Measurements from ENCODE around the gene VCL. TPM values are rescaled to one million over a fixed set of nuclear protein-coding genes. Genes with fewer than 3 reads are reported as not detected.

The VCL gene
- total and polyA plus RNA-seq, 4 experiments from 2014 or later, result 29.6 to 60.3 (median 38.9) TPM

DNA sequence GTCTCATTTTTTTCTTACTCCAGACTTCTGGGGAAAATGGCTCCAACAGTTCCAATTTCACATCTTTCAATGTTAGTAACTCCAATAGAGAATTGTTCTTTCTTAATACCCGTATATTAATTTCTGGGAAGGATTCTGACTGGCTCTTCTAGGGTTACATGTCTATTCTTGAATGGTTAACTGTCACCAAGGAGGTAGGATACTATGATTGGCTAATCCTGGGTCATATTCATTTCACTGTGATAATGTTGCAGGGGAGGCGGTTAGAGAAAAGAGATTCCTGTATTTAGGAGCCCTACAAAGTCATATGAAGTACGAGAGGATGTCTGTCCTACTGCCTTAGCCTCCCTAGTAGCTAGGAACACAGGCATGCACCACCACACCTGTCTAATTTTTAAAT lies 16.1 kb upstream of the VCL start:
- no peaks in the 10 kb centered on the region for H3K27me3 ChIP-seq (ENCODE audit: insufficient read depth, low read length)
- H3K4me3 Mint-ChIP-seq, result no peak overlapping the region
- no peaks in the 10 kb centered on the region for H3K36me3 ChIP-seq (ENCODE audit: insufficient read depth, low read length)
- H3K4me1 ChIP-seq (ENCODE audit: insufficient read depth, low read length), result no peaks in the 10 kb centered on the region
- intact Hi-C loops (cut with micrococcal nuclease), result no loop called here
- peak overlapping the region in 2 of 7 donors; percentile 36 to 37 for H3K27ac Mint-ChIP-seq
- H3K4me3 ChIP-seq (ENCODE audit: low read length in 2 of 2), result no peak overlapping the region
- ChIA-PET CTCF (ENCODE audit: partially characterized antibody) (interaction anchor here (1.0 kb wide), 1 partner anchor 13 kb away, joined by 3 read pairs; no protein-coding TSS in a partner anchor), POLR2A (ENCODE audit: partially characterized antibody) (interaction anchor here (1.4 kb wide), 1 partner anchor 11 kb away, joined by 8 read pairs; no protein-coding TSS in a partner anchor)
- no peaks in the 10 kb centered on the region for H3K9me3 Mint-ChIP-seq
- H3K27me3 Mint-ChIP-seq, result no peaks in the 10 kb centered on the region
- H3K27ac ChIP-seq (ENCODE audit: low read depth, low read length), result no peak overlapping the region
- DNase-seq, result no peak
- no peaks in the 10 kb centered on the region for H3K9me3 ChIP-seq (ENCODE audit: control insufficient read depth in 1 of 2, low read length in 2 of 2)
- peaks cover 5 to 18% (median 10%) of the 10 kb centered on the region in 4 donors for H3K4me1 Mint-ChIP-seq
- no peaks in the 10 kb centered on the region for H3K36me3 Mint-ChIP-seq

DNA sequence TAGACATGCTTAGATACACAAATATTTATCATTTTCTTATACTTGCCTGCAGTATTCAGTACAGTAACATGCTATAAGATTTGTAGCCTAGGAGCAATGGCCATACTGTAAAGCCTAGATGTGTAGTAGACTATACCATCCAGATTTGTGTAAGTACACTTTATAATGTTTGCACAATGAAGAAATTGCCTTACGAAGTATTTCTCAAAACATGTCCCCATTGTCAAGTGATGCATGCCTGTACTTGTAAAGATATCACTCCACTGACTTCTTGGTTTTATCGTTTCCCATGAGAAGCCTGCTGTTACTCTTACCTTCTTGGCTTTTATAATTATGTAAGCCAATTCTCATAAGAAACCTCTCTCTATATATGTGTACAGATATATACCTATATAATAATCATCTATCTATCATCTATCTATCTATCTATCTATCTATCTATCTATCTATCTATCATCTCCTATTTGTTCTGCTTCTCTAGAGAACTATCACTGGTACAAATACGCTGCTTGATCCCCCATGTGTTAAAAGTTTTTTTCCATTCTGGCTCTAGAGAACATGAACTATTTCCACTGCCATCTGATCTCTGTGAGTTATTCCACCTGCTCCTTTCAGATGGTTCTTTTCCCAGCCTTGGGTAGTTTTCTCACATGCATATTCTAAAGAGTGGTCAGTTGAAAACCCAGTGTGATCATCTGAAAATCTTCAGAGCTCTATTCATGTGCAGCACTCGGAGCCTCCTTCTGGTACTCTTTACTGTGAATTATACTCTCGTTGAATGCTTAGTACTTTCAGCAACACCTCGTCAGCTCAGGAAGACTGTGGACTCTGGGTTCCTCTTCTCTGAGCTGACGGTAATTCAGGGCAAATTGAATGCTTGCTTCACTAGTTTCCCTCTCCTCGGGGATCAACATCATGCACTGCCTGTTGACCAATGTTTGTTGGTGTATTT lies 14.5 kb upstream of the VCL start:
- ChIA-PET CTCF (ENCODE audit: partially characterized antibody) (interaction anchor here (0.8 to 1.1 kb wide), 3 partner anchors 8 to 43 kb away, joined by 3 to 5 read pairs (median 3); no protein-coding TSS in a partner anchor), POLR2A (ENCODE audit: partially characterized antibody) (no interaction called here)
- Histone ChIP-seq H3K27me3 (ENCODE audit: insufficient read depth, low read length) (no peaks in the 10 kb centered on the region), H3K36me3 (ENCODE audit: insufficient read depth, low read length) (no peaks in the 10 kb centered on the region), H3K9me3 (ENCODE audit: control insufficient read depth in 1 of 2, low read length in 2 of 2) (no peaks in the 10 kb centered on the region), H3K4me3 (ENCODE audit: low read length in 2 of 2) (no peak overlapping the region), H3K27ac (ENCODE audit: low read depth, low read length) (no peak overlapping the region), H3K4me1 (ENCODE audit: insufficient read depth, low read length) (no peaks in the 10 kb centered on the region)
- DNase-seq, result no peak
- Mint-ChIP-seq H3K36me3 (no peaks in the 10 kb centered on the region), H3K27me3 (no peaks in the 10 kb centered on the region), H3K27ac (peak overlapping the region in 1 of 7 donors; percentile 44), H3K4me1 (peaks cover 5 to 20% (median 12%) of the 10 kb centered on the region in 4 donors), H3K9me3 (no peaks in the 10 kb centered on the region), H3K4me3 (no peak overlapping the region)
- intact Hi-C loops (cut with micrococcal nuclease), result no loop called here

DNA sequence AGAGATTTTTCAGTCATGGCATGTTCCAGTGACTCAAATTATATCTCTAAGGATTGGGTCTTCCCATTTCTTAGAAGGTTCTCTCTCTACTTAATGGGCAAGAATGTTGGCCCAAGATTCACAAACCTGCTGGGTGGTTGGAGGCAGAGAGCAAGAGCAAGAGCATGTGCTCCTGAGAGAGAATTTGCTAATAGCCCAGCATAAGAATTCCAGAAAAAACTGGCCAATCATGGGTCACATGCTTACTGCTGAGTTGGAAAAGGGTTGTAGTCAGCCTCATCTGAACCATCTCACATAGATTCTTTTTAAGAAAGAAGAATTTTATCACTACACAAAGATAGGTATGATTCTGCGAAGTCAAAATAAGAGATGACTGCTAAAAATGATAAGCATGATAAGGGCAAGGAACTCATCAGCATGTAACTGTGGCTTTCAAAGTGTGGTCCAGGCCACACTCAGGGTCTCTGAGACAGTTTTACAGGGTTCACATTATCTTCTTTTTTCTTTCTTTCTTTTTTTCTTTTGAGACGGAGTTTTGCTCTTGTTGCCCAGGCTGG lies 8.2 kb upstream of the VCL start:
- ChIA-PET POLR2A (ENCODE audit: partially characterized antibody) (no interaction called here), CTCF (ENCODE audit: partially characterized antibody) (interaction anchor here (0.8 to 0.9 kb wide), 2 partner anchors 33 to 44 kb away, joined by 3 to 4 read pairs; no protein-coding TSS in a partner anchor)
- H3K27ac Mint-ChIP-seq, result peak overlapping the region in 4 of 7 donors; percentile 12 to 53 (median 14)
- peaks cover 33% of the 10 kb centered on the region for H3K4me1 ChIP-seq (ENCODE audit: insufficient read depth, low read length)
- H3K9me3 ChIP-seq (ENCODE audit: control insufficient read depth in 1 of 2, low read length in 2 of 2), result no peaks in the 10 kb centered on the region
- intact Hi-C loops (cut with micrococcal nuclease), result no loop called here
- H3K36me3 ChIP-seq (ENCODE audit: insufficient read depth, low read length), result no peaks in the 10 kb centered on the region
- H3K4me3 ChIP-seq (ENCODE audit: low read length in 2 of 2), result no peak overlapping the region
- H3K4me1 Mint-ChIP-seq, result peaks cover 20 to 51% (median 34%) of the 10 kb centered on the region in 4 donors
- no peaks in the 10 kb centered on the region for H3K27me3 Mint-ChIP-seq
- H3K9me3 Mint-ChIP-seq, result peaks cover 0 to 3% (median 0%) of the 10 kb centered on the region in 8 donors
- peak overlapping the region in 1 of 8 donors; percentile 17 for H3K4me3 Mint-ChIP-seq
- DNase-seq, result no peak
- no peak overlapping the region for H3K27ac ChIP-seq (ENCODE audit: low read depth, low read length)
- H3K27me3 ChIP-seq (ENCODE audit: insufficient read depth, low read length), result no peaks in the 10 kb centered on the region
- peaks cover 0 to 3% of the 10 kb centered on the region in 2 donors for H3K36me3 Mint-ChIP-seq

DNA sequence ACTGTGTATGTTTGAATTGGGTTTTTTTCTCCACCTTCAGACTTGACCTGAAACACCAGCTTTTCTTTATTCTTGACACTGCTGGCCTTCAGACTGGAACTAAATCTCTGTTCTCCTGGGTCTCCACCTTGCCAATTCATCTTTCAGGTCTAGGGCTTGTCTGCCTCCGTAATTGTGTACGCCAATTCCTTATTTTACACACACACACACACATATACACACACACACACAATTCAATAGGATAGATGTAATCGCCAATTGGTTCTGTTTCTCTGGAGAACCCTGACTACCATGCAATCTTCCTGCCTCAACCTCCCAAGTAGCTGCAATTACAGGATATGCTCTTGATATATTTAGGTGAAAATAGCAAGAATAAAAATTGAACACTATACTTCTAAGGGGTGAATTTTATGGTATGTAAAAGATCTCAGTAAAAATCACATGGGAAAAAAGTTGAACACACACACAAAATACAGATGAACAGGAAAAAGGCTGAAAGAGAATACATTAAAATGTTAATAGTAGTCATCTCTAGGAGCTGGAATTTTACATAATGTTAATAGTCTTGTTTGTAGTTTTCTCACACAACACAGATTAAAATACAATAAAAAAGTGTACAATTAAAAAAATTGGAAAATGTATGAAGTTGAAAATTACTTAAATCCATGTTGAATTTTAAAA lies 6.6 kb upstream of the VCL start:
- Mint-ChIP-seq H3K4me1 (peaks cover 23 to 62% (median 43%) of the 10 kb centered on the region in 4 donors), H3K27me3 (no peaks in the 10 kb centered on the region), H3K9me3 (peaks cover 0 to 3% (median 0%) of the 10 kb centered on the region in 8 donors), H3K27ac (peak overlapping the region; percentile 70 to 97 (median 93)), H3K36me3 (peaks cover 0 to 3% of the 10 kb centered on the region in 2 donors), H3K4me3 (peak overlapping the region; percentile 36 to 89 (median 60))
- Histone ChIP-seq H3K36me3 (ENCODE audit: insufficient read depth, low read length) (no peaks in the 10 kb centered on the region), H3K27me3 (ENCODE audit: insufficient read depth, low read length) (no peaks in the 10 kb centered on the region), H3K9me3 (ENCODE audit: control insufficient read depth in 1 of 2, low read length in 2 of 2) (no peaks in the 10 kb centered on the region), H3K4me1 (ENCODE audit: insufficient read depth, low read length) (peaks cover 33% of the 10 kb centered on the region), H3K4me3 (ENCODE audit: low read length in 2 of 2) (no peak overlapping the region), H3K27ac (ENCODE audit: low read depth, low read length) (no peak overlapping the region)
- intact Hi-C loops (cut with micrococcal nuclease), result no loop called here
- ChIA-PET POLR2A (ENCODE audit: partially characterized antibody) (interaction anchor here (0.8 to 2.7 kb wide), 14 partner anchors 9 to 125 kb away, joined by 3 to 40 read pairs (median 4); partner anchors contain the start of gene CAMK2G), CTCF (ENCODE audit: partially characterized antibody) (interaction anchor here (0.6 to 3.3 kb wide), 7 partner anchors 13 to 51 kb away, joined by 3 to 41 read pairs (median 4); no protein-coding TSS in a partner anchor)
- DNase-seq, result no peak

DNA sequence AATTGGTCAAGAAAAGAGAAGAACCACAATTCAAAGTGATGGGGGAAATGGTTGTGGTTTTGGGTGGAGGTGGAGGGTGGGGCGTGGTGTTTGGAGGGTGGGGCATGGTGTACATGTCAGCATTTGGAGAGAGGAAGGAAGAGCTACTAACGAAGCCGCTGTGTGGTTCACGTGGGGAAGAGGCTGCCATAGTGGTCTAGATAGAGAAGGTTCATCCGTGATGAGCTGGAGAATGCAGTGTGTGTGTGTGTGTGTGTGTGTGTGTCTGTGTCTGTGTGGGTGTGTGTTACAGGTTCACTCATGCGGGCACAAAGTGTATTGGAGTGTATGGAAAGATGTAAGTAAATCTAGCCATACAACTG lies 6.1 kb upstream of the VCL start:
- Histone ChIP-seq H3K27me3 (ENCODE audit: insufficient read depth, low read length) (no peaks in the 10 kb centered on the region), H3K9me3 (ENCODE audit: control insufficient read depth in 1 of 2, low read length in 2 of 2) (no peaks in the 10 kb centered on the region), H3K4me1 (ENCODE audit: insufficient read depth, low read length) (peaks cover 34% of the 10 kb centered on the region), H3K4me3 (ENCODE audit: low read length in 2 of 2) (no peak overlapping the region), H3K36me3 (ENCODE audit: insufficient read depth, low read length) (no peaks in the 10 kb centered on the region), H3K27ac (ENCODE audit: low read depth, low read length) (peak overlapping the region; percentile 7)
- Mint-ChIP-seq H3K4me3 (peak overlapping the region; percentile 36 to 89 (median 60)), H3K4me1 (peaks cover 23 to 62% (median 43%) of the 10 kb centered on the region in 4 donors), H3K36me3 (peaks cover 0 to 3% of the 10 kb centered on the region in 2 donors), H3K27me3 (no peaks in the 10 kb centered on the region), H3K9me3 (peaks cover 0 to 3% (median 0%) of the 10 kb centered on the region in 8 donors), H3K27ac (peak overlapping the region; percentile 70 to 97 (median 93))
- POLR2A ChIA-PET (ENCODE audit: partially characterized antibody), result interaction anchor here (0.5 to 2.7 kb wide), 15 partner anchors 9 to 126 kb away, joined by 3 to 40 read pairs (median 5); partner anchors contain the start of gene CAMK2G
- intact Hi-C loops (cut with micrococcal nuclease), result loop anchor here (2.0 kb wide), 1 partner anchor 105 kb away; no protein-coding TSS in a partner anchor
- CTCF ChIA-PET (ENCODE audit: partially characterized antibody), result interaction anchor here (0.6 to 3.3 kb wide), 10 partner anchors 12 to 213 kb away, joined by 3 to 41 read pairs (median 3); no protein-coding TSS in a partner anchor
- peak; percentile 82 to 90 (median 88) for DNase-seq

DNA sequence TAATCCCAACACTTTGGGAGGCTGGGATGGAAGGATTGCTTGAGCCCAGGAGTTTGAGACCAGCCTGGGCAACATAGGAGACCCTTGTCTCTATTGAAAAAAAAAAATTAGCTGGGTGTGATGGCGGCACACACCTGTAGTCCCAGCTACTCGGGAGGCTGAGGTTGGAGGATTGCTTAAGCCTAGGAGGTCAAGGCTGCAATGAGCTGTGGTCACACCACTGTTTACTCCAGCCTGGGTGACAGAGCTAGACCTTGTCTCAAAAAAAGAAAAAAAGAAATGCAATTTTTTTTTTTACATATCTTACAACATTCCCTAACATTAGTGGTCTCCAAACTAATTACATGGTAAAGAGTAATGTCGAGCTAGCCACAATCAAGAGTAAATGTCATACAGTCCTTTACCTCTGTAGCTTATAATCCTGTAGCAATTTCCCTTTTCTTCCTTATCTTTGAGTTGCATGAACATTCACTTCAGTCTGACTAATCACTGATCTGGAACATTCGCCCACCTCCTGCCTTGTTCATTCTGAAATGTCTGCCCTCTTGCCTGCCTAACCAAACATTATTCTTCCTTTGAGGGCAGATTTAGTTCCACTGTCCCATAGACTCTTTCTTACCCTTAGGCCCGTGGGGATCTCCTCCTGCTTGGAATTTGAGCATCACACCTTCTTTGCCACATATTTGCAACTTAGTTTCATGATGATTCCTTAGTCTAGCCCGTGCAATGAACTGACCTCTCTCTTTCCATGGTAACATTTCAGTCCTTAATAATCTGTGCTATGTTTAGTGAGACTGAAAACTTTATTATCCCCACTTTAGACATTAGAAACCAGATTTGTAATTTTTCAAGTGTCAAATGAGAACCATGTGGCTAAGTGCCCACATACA lies 4.8 kb upstream of the VCL start:
- H3K4me1 ChIP-seq (ENCODE audit: insufficient read depth, low read length), result peaks cover 39% of the 10 kb centered on the region
- no peak overlapping the region for H3K4me3 ChIP-seq (ENCODE audit: low read length in 2 of 2)
- DNase-seq, result no peak
- ChIA-PET CTCF (ENCODE audit: partially characterized antibody) (interaction anchor here (0.8 to 3.3 kb wide), 7 partner anchors 18 to 113 kb away, joined by 3 to 41 read pairs (median 3); no protein-coding TSS in a partner anchor), POLR2A (ENCODE audit: partially characterized antibody) (interaction anchor here (1.5 to 2.7 kb wide), 5 partner anchors 12 to 119 kb away, joined by 5 to 40 read pairs (median 6); partner anchors contain the start of gene CAMK2G)
- no peaks in the 10 kb centered on the region for H3K9me3 ChIP-seq (ENCODE audit: control insufficient read depth in 1 of 2, low read length in 2 of 2)
- Mint-ChIP-seq H3K9me3 (peaks cover 0 to 3% (median 0%) of the 10 kb centered on the region in 8 donors), H3K27me3 (no peaks in the 10 kb centered on the region), H3K27ac (peak overlapping the region in 6 of 7 donors; percentile 18 to 70 (median 52)), H3K4me3 (peak overlapping the region in 2 of 8 donors; percentile 31 to 54), H3K4me1 (peaks cover 25 to 63% (median 43%) of the 10 kb centered on the region in 4 donors), H3K36me3 (peaks cover 3 to 4% of the 10 kb centered on the region in 2 donors)
- no peaks in the 10 kb centered on the region for H3K27me3 ChIP-seq (ENCODE audit: insufficient read depth, low read length)
- intact Hi-C loops (cut with micrococcal nuclease), result loop anchor here (2.0 kb wide), 1 partner anchor 106 kb away; no protein-coding TSS in a partner anchor
- no peak overlapping the region for H3K27ac ChIP-seq (ENCODE audit: low read depth, low read length)
- H3K36me3 ChIP-seq (ENCODE audit: insufficient read depth, low read length), result no peaks in the 10 kb centered on the region

All from CD4-positive, alpha-beta memory T cell (primary cell).